Measurements from ENCODE around the gene GFI1B. TPM values are rescaled to one million over a fixed set of nuclear protein-coding genes. Genes with fewer than 3 reads are reported as not detected.

GFI1B gene
- polyA plus RNA-seq, 1 experiment: 0.16 TPM

- Histone ChIP-seq H3K27me3 (ENCODE audit: control insufficient read depth, insufficient read depth, low read length) (peaks cover 61% of the 10 kb centered on the region), H3K4me3 (ENCODE audit: low read depth, low read length) (no peak overlapping the region), H3K27ac (ENCODE audit: low read depth, low read length) (no peak overlapping the region), H3K9me3 (ENCODE audit: control insufficient read depth, insufficient read depth, low read length) (no peaks in the 10 kb centered on the region; the same call in 1 of the 2 replicates)
- TF ChIP-seq CTCF (IDR thresholded peaks at IDR 0.05; ENCODE audit: low read depth, low read length): no peak
- ChIA-PET POLR2A (no interaction called here), CTCF (no interaction called here)
- DNase-seq (ENCODE audit: low read depth, low spot score): no peak
Measured at GRCh38 chr9:132998831-132999635, 20.5 kb downstream of the GFI1B start.

- Histone ChIP-seq H3K27ac (ENCODE audit: low read depth, low read length) (no peak overlapping the region), H3K27me3 (ENCODE audit: control insufficient read depth, insufficient read depth, low read length) (peaks cover 58% of the 10 kb centered on the region), H3K9me3 (ENCODE audit: control insufficient read depth, insufficient read depth, low read length) (no peaks in the 10 kb centered on the region), H3K4me3 (ENCODE audit: low read depth, low read length) (no peak overlapping the region)
- POLR2A ChIA-PET: no interaction called here
- TF ChIP-seq CTCF (IDR thresholded peaks at IDR 0.05; ENCODE audit: low read depth, low read length): no peak
- DNase-seq (ENCODE audit: low read depth, low spot score): no peak
- CTCF ChIA-PET: interaction anchor here (3.0 kb wide), 1 partner anchor 20 kb away, joined by 19 read pairs; no protein-coding TSS in a partner anchor
Measured at GRCh38 chr9:133002147-133003070, 23.9 kb downstream of the GFI1B start.

GRCh38 chr9:133003071-133003461 lies 24.6 kb downstream of the GFI1B start:
- Histone ChIP-seq H3K27me3 (ENCODE audit: control insufficient read depth, insufficient read depth, low read length) (peaks cover 58% of the 10 kb centered on the region), H3K9me3 (ENCODE audit: control insufficient read depth, insufficient read depth, low read length) (no peaks in the 10 kb centered on the region), H3K27ac (ENCODE audit: low read depth, low read length) (no peak overlapping the region), H3K4me3 (ENCODE audit: low read depth, low read length) (no peak overlapping the region)
- CTCF ChIA-PET: interaction anchor here (3.0 kb wide), 1 partner anchor 19 kb away, joined by 19 read pairs; no protein-coding TSS in a partner anchor
- DNase-seq (ENCODE audit: low read depth, low spot score): no peak
- TF ChIP-seq CTCF (IDR thresholded peaks at IDR 0.05; ENCODE audit: low read depth, low read length): no peak
- POLR2A ChIA-PET: no interaction called here

GRCh38 chr9:133003671-133004090 lies 25.2 kb downstream of the GFI1B start:
- POLR2A ChIA-PET: no interaction called here
- no peak for TF ChIP-seq CTCF (IDR thresholded peaks at IDR 0.05; ENCODE audit: low read depth, low read length)
- Histone ChIP-seq H3K9me3 (ENCODE audit: control insufficient read depth, insufficient read depth, low read length) (no peaks in the 10 kb centered on the region), H3K27me3 (ENCODE audit: control insufficient read depth, insufficient read depth, low read length) (peaks cover 58% of the 10 kb centered on the region), H3K27ac (ENCODE audit: low read depth, low read length) (no peak overlapping the region), H3K4me3 (ENCODE audit: low read depth, low read length) (no peak overlapping the region)
- CTCF ChIA-PET: interaction anchor here (3.0 kb wide), 1 partner anchor 19 kb away, joined by 19 read pairs; no protein-coding TSS in a partner anchor
- DNase-seq (ENCODE audit: low read depth, low spot score): no peak
